Measurements from ENCODE around the gene KCNQ1.
A peak's percentile ranks its signal among the peaks of the same experiment; 100 is the strongest.

DNA sequence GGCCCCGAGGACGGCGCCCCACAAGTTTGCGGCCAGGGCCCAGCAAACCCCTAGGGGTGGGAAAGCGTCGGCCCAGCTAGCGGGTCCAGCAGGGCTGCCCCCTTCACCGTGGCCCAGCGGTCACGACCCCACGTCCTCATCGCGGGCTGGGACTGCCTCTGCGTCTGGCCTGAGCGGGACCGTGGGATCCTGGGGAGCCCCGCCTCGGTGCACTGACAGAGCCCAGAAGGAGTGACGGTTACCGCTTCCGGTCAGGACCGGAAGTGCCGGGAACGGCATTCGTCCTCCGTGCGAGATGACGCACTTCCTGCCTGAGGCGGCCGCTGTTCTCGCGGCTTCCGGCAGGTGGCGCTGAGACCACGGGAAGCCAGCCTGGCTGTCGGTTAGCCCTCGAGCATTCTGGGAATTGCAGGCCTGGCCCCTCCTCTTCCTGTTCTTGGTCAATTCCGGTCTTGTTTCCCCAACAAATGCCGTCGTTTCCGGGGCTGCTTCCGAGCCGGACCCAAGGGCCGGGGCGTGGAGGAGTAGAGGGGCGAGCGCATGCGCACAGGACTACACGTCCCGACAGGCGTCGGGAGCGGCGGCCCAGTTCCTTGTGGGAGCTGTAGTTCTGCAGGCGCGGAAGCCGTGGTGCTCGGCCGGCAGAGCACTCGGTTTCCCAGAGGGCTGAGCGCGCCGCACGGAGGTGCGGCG is 44.6 kb upstream of the KCNQ1 start, which contains the start of gene TSSC4:
- TF ChIP-seq, protein P1, sequence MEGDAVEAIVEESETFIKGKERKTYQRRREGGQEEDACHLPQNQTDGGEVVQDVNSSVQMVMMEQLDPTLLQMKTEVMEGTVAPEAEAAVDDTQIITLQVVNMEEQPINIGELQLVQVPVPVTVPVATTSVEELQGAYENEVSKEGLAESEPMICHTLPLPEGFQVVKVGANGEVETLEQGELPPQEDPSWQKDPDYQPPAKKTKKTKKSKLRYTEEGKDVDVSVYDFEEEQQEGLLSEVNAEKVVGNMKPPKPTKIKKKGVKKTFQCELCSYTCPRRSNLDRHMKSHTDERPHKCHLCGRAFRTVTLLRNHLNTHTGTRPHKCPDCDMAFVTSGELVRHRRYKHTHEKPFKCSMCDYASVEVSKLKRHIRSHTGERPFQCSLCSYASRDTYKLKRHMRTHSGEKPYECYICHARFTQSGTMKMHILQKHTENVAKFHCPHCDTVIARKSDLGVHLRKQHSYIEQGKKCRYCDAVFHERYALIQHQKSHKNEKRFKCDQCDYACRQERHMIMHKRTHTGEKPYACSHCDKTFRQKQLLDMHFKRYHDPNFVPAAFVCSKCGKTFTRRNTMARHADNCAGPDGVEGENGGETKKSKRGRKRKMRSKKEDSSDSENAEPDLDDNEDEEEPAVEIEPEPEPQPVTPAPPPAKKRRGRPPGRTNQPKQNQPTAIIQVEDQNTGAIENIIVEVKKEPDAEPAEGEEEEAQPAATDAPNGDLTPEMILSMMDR (conservative IDR thresholded peaks at IDR 0.05; ENCODE audit: low read depth in 2 of 2), result peak; percentile 81 to 99
- TF ChIP-seq JUNB (IDR thresholded peaks at IDR 0.05; ENCODE audit: unreplicated experiment) (no peak), EZH2phosphoT487 (IDR thresholded peaks at IDR 0.05; ENCODE audit: unreplicated experiment) (no peak), POLR2AphosphoS5 (IDR thresholded peaks at IDR 0.05; ENCODE audit: low read depth) (peak; percentile 79), EZH2 (IDR thresholded peaks at IDR 0.05; ENCODE audit: low read depth, unreplicated experiment) (no peak), NANOG (IDR thresholded peaks at IDR 0.05; ENCODE audit: borderline replicate concordance) (no peak), CREB1 (CRISPR knock-in tag; IDR thresholded peaks at IDR 0.05; ENCODE audit: low read depth) (peak; percentile 95), ZNF331 (CRISPR knock-in tag; IDR thresholded peaks at IDR 0.05; ENCODE audit: low read depth) (no peak), STAT1 (IDR thresholded peaks at IDR 0.05; ENCODE audit: unreplicated experiment) (no peak)
- TF ChIP-seq, protein P2, sequence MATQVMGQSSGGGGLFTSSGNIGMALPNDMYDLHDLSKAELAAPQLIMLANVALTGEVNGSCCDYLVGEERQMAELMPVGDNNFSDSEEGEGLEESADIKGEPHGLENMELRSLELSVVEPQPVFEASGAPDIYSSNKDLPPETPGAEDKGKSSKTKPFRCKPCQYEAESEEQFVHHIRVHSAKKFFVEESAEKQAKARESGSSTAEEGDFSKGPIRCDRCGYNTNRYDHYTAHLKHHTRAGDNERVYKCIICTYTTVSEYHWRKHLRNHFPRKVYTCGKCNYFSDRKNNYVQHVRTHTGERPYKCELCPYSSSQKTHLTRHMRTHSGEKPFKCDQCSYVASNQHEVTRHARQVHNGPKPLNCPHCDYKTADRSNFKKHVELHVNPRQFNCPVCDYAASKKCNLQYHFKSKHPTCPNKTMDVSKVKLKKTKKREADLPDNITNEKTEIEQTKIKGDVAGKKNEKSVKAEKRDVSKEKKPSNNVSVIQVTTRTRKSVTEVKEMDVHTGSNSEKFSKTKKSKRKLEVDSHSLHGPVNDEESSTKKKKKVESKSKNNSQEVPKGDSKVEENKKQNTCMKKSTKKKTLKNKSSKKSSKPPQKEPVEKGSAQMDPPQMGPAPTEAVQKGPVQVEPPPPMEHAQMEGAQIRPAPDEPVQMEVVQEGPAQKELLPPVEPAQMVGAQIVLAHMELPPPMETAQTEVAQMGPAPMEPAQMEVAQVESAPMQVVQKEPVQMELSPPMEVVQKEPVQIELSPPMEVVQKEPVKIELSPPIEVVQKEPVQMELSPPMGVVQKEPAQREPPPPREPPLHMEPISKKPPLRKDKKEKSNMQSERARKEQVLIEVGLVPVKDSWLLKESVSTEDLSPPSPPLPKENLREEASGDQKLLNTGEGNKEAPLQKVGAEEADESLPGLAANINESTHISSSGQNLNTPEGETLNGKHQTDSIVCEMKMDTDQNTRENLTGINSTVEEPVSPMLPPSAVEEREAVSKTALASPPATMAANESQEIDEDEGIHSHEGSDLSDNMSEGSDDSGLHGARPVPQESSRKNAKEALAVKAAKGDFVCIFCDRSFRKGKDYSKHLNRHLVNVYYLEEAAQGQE (IDR thresholded peaks at IDR 0.05; ENCODE audit: unreplicated experiment), result no peak
- TF ChIP-seq, protein P3, sequence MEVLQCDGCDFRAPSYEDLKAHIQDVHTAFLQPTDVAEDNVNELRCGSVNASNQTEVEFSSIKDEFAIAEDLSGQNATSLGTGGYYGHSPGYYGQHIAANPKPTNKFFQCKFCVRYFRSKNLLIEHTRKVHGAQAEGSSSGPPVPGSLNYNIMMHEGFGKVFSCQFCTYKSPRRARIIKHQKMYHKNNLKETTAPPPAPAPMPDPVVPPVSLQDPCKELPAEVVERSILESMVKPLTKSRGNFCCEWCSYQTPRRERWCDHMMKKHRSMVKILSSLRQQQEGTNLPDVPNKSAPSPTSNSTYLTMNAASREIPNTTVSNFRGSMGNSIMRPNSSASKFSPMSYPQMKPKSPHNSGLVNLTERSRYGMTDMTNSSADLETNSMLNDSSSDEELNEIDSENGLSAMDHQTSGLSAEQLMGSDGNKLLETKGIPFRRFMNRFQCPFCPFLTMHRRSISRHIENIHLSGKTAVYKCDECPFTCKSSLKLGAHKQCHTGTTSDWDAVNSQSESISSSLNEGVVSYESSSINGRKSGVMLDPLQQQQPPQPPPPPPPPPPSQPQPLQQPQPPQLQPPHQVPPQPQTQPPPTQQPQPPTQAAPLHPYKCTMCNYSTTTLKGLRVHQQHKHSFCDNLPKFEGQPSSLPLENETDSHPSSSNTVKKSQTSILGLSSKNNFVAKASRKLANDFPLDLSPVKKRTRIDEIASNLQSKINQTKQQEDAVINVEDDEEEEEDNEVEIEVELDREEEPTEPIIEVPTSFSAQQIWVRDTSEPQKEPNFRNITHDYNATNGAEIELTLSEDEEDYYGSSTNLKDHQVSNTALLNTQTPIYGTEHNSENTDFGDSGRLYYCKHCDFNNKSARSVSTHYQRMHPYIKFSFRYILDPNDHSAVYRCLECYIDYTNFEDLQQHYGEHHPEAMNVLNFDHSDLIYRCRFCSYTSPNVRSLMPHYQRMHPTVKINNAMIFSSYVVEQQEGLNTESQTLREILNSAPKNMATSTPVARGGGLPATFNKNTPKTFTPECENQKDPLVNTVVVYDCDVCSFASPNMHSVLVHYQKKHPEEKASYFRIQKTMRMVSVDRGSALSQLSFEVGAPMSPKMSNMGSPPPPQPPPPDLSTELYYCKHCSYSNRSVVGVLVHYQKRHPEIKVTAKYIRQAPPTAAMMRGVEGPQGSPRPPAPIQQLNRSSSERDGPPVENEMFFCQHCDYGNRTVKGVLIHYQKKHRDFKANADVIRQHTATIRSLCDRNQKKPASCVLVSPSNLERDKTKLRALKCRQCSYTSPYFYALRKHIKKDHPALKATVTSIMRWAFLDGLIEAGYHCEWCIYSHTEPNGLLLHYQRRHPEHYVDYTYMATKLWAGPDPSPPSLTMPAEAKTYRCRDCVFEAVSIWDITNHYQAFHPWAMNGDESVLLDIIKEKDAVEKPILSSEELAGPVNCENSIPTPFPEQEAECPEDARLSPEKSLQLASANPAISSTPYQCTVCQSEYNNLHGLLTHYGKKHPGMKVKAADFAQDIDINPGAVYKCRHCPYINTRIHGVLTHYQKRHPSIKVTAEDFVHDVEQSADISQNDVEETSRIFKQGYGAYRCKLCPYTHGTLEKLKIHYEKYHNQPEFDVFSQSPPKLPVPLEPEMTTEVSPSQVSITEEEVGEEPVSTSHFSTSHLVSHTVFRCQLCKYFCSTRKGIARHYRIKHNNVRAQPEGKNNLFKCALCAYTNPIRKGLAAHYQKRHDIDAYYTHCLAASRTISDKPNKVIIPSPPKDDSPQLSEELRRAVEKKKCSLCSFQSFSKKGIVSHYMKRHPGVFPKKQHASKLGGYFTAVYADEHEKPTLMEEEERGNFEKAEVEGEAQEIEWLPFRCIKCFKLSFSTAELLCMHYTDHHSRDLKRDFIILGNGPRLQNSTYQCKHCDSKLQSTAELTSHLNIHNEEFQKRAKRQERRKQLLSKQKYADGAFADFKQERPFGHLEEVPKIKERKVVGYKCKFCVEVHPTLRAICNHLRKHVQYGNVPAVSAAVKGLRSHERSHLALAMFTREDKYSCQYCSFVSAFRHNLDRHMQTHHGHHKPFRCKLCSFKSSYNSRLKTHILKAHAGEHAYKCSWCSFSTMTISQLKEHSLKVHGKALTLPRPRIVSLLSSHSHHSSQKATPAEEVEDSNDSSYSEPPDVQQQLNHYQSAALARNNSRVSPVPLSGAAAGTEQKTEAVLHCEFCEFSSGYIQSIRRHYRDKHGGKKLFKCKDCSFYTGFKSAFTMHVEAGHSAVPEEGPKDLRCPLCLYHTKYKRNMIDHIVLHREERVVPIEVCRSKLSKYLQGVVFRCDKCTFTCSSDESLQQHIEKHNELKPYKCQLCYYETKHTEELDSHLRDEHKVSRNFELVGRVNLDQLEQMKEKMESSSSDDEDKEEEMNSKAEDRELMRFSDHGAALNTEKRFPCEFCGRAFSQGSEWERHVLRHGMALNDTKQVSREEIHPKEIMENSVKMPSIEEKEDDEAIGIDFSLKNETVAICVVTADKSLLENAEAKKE (CRISPR knock-in tag; IDR thresholded peaks at IDR 0.05), result no peak

Data from GM23338 (cell line).